ENCODE measurements around the gene F13A1. TPM values are rescaled to one million over a fixed set of nuclear protein-coding genes. Genes with fewer than 3 reads are reported as not detected.

Gene F13A1
- total and polyA plus RNA-seq, 8 donors: 6.9 to 74.7 (median 35.9) TPM

- no peak overlapping the region for H3K27ac ChIP-seq
- intact Hi-C loops (cut with DNase I; ENCODE audit: low total_unique reads): no loop called here
- no peaks in the 10 kb centered on the region for H3K4me1 ChIP-seq
- no peaks in the 10 kb centered on the region for H3K9me3 ChIP-seq
- WGBS, 5 donors: 63 to 76% (median 67%) methylated on average over 11 of the region's 11 CpGs
- no peaks in the 10 kb centered on the region for H3K36me3 ChIP-seq
- no peaks in the 10 kb centered on the region for H3K27me3 ChIP-seq
- no peak for DNase-seq
- no peak for TF ChIP-seq POLR2AphosphoS5 (IDR thresholded peaks at IDR 0.05)
- no peak for TF ChIP-seq EP300 (IDR thresholded peaks at IDR 0.05)
- no peak for TF ChIP-seq POLR2A (IDR thresholded peaks at IDR 0.05)
- no peak for TF ChIP-seq CTCF (IDR thresholded peaks at IDR 0.05)
- H3K4me3 ChIP-seq: no peak overlapping the region
Measured at GRCh38 chr6:6179858-6180623, 140.4 kb downstream of the F13A1 start.

- H3K36me3 ChIP-seq: no peaks in the 10 kb centered on the region
- TF ChIP-seq POLR2AphosphoS5 (IDR thresholded peaks at IDR 0.05) (no peak), EP300 (IDR thresholded peaks at IDR 0.05) (no peak), CTCF (IDR thresholded peaks at IDR 0.05) (no peak), POLR2A (IDR thresholded peaks at IDR 0.05) (no peak)
- 52 to 82% (median 80%) methylated on average over 6 of the region's 6 CpGs for WGBS, 5 donors
- H3K4me1 ChIP-seq: no peaks in the 10 kb centered on the region
- no peaks in the 10 kb centered on the region for H3K9me3 ChIP-seq
- H3K27ac ChIP-seq: no peak overlapping the region
- no peak for DNase-seq
- H3K27me3 ChIP-seq: peaks cover 0 to 8% (median 0%) of the 10 kb centered on the region in 3 donors
- H3K4me3 ChIP-seq: no peak overlapping the region
- intact Hi-C loops (cut with DNase I; ENCODE audit: low total_unique reads): no loop called here
Measured at GRCh38 chr6:6178795-6179194, 141.7 kb downstream of the F13A1 start.

GRCh38 chr6:6177754-6178153 is 142.7 kb downstream of the F13A1 start:
- TF ChIP-seq POLR2AphosphoS5 (IDR thresholded peaks at IDR 0.05) (no peak), EP300 (IDR thresholded peaks at IDR 0.05) (no peak), CTCF (IDR thresholded peaks at IDR 0.05) (no peak), POLR2A (IDR thresholded peaks at IDR 0.05) (no peak)
- H3K27ac ChIP-seq: no peak overlapping the region
- H3K9me3 ChIP-seq: no peaks in the 10 kb centered on the region
- DNase-seq: no peak
- 52 to 76% (median 63%) methylated on average over 4 of the region's 4 CpGs for WGBS, 5 donors
- peaks cover 0 to 8% (median 0%) of the 10 kb centered on the region in 3 donors for H3K27me3 ChIP-seq
- H3K4me1 ChIP-seq: no peaks in the 10 kb centered on the region
- no peaks in the 10 kb centered on the region for H3K36me3 ChIP-seq
- intact Hi-C loops (cut with DNase I; ENCODE audit: low total_unique reads): no loop called here
- no peak overlapping the region for H3K4me3 ChIP-seq

GRCh38 chr6:6176586-6177228 is 143.8 kb downstream of the F13A1 start:
- intact Hi-C loops (cut with DNase I; ENCODE audit: low total_unique reads): no loop called here
- no peak overlapping the region for H3K27ac ChIP-seq
- WGBS, 5 donors: 62 to 69% (median 68%) methylated on average over 8 of the region's 8 CpGs
- H3K9me3 ChIP-seq: no peaks in the 10 kb centered on the region
- H3K36me3 ChIP-seq: no peaks in the 10 kb centered on the region
- DNase-seq: no peak
- TF ChIP-seq EP300 (IDR thresholded peaks at IDR 0.05) (no peak), POLR2AphosphoS5 (IDR thresholded peaks at IDR 0.05) (no peak), CTCF (IDR thresholded peaks at IDR 0.05) (no peak)
- peaks cover 0 to 8% (median 0%) of the 10 kb centered on the region in 3 donors for H3K27me3 ChIP-seq
- no peaks in the 10 kb centered on the region for H3K4me1 ChIP-seq
- no peak overlapping the region for H3K4me3 ChIP-seq

Data from stomach (tissue), 9 donors.